Activated T-cell treated with anti-CD3 and anti-CD28 coated beads, Interleukin-2, amount 50 U/mL, for 1 hour (primary cell): ENCODE data around the gene ACOT7.
"Not testable (repeated sequence)": the region's sequence is repeated elsewhere in the genome, so short reads cannot be mapped to it uniquely, and the experiment has no call there.

Experiments used
- DNase-seq: peaks from one replicate; pipeline ENCODE4 v3.0.0-alpha.2; 2020

Gene ACOT7

GRCh38 chr1:6393400-6394187 lies at the start of gene ACOT7:
Gene ACOT7 (minus strand): TSS chr1:6393767. CDS start chr1:6393399, 368 bp downstream.
- DNase-seq, result peak; percentile 91

GRCh38 chr1:6441586-6441985 lies 48.0 kb upstream of the ACOT7 start:
- no peak for DNase-seq

- DNase-seq, result peak; percentile 80
Measured at GRCh38 chr1:6440198-6441126, 46.9 kb upstream of the ACOT7 start.

GRCh38 chr1:6438047-6438525 lies 44.5 kb upstream of the ACOT7 start:
- peak; percentile 76 for DNase-seq

GRCh38 chr1:6437012-6437700 lies 43.6 kb upstream of the ACOT7 start:
- DNase-seq, result not testable (repeated sequence)

- DNase-seq, result not testable (repeated sequence)
Measured at GRCh38 chr1:6436277-6436676, 42.7 kb upstream of the ACOT7 start.

GRCh38 chr1:6435547-6435946 lies 42.0 kb upstream of the ACOT7 start:
- no peak for DNase-seq

GRCh38 chr1:6435129-6435528 lies 41.6 kb upstream of the ACOT7 start:
- DNase-seq, result no peak

GRCh38 chr1:6434186-6434585 lies 40.6 kb upstream of the ACOT7 start:
- no peak for DNase-seq

- DNase-seq, result not testable (repeated sequence)
Measured at GRCh38 chr1:6431645-6432579, 38.3 kb upstream of the ACOT7 start.

GRCh38 chr1:6429660-6430411 lies 36.3 kb upstream of the ACOT7 start:
- not testable (repeated sequence) for DNase-seq

GRCh38 chr1:6428453-6428852 lies 34.9 kb upstream of the ACOT7 start:
- DNase-seq, result not testable (repeated sequence)

GRCh38 chr1:6427441-6428390 lies 34.1 kb upstream of the ACOT7 start:
- no peak for DNase-seq

- DNase-seq, result no peak
Measured at GRCh38 chr1:6426972-6427350, 33.4 kb upstream of the ACOT7 start.

- DNase-seq, result no peak
Measured at GRCh38 chr1:6426277-6426971, 32.9 kb upstream of the ACOT7 start.

GRCh38 chr1:6425658-6426057 lies 32.1 kb upstream of the ACOT7 start:
- DNase-seq, result no peak

- peak; percentile 43 for DNase-seq
Measured at GRCh38 chr1:6424619-6425593, 31.3 kb upstream of the ACOT7 start, which contains the start of gene ESPN. Gene ESPN (plus strand): TSS chr1:6424776. CDS start chr1:6424956, 180 bp downstream.
